Osteoblast (primary cell): Measurements from ENCODE around the gene NR2F1. TPM values are rescaled to one million over a fixed set of nuclear protein-coding genes. Genes with fewer than 3 reads are reported as not detected.

Experiments
- DNase-seq: peaks from one replicate; pipeline ENCODE4 v3.0.0; 2011; ENCODE audit warnings: low spot score, mixed read lengths; ENCODE audit not compliant: insufficient read length; ENCODE audit errors: missing footprints
- H2AFZ ChIP-seq: 2 replicates; pipeline ENCODE4 v1.6.0; 2011; ENCODE audit warnings: mild to moderate bottlenecking, low read length
- H3K27ac ChIP-seq: 2 replicates; pipeline ENCODE4 v1.5.1; 2011; ENCODE audit warnings: mild to moderate bottlenecking, low read depth, low read length, moderate library complexity
- H3K27me3 ChIP-seq: 2 replicates; pipeline ENCODE4 v1.6.0; 2012; ENCODE audit warnings: mild to moderate bottlenecking, control low read depth, inconsistent platforms, low read length, moderate library complexity; ENCODE audit not compliant: insufficient read depth
- H3K36me3 ChIP-seq: 2 replicates; pipeline ENCODE4 v1.5.1; 2011; ENCODE audit warnings: mild to moderate bottlenecking, low read length, control low read depth, moderate library complexity; ENCODE audit not compliant: insufficient read depth
- H3K4me1 ChIP-seq: 2 replicates; pipeline ENCODE4 v1.5.1; 2011; ENCODE audit warnings: mild to moderate bottlenecking, low read length, control low read depth, moderate library complexity; ENCODE audit not compliant: insufficient read depth
- H3K4me2 ChIP-seq: 2 replicates; pipeline ENCODE4 v1.6.0; 2011; ENCODE audit warnings: mild to moderate bottlenecking, low read length; ENCODE audit not compliant: insufficient read depth
- H3K4me3 ChIP-seq: fragments of 200-600 bp; sonication (generic); 3 replicates; pipeline ENCODE4 v1.5.1; 2012; ENCODE audit warnings: mild to moderate bottlenecking, low read length, inconsistent platforms; ENCODE audit not compliant: insufficient read depth
- H3K79me2 ChIP-seq: 2 replicates; pipeline ENCODE4 v1.6.0; 2012; ENCODE audit warnings: mild to moderate bottlenecking, low read length, control low read depth, inconsistent platforms; ENCODE audit not compliant: insufficient read depth
- H3K9me3 ChIP-seq: 2 replicates; pipeline ENCODE4 v1.5.1; 2011; ENCODE audit warnings: low read depth, low read length, control low read depth
- H4K20me1 ChIP-seq: 2 replicates; pipeline ENCODE4 v1.6.0; 2012; ENCODE audit warnings: mild to moderate bottlenecking, low read length, control low read depth; ENCODE audit not compliant: insufficient read depth
- total RNA-seq: library from RNA; depleted of rRNA; stranded (reverse); fragments of >200 nt; gene quantifications from 2 replicates; pipeline ENCODE4 v1.2.3, GENCODE V29; 2012
- TF ChIP-seq, protein P1 (sequence below): IDR thresholded peaks from 2 replicates; pipeline ENCODE4 v1.5.1; 2011; ENCODE audit warnings: mild to moderate bottlenecking, low read depth, low read length, moderate library complexity; ENCODE audit errors: extremely low read depth

NR2F1 gene
- total RNA-seq, 1 donor, result 7.2 TPM

DNA sequence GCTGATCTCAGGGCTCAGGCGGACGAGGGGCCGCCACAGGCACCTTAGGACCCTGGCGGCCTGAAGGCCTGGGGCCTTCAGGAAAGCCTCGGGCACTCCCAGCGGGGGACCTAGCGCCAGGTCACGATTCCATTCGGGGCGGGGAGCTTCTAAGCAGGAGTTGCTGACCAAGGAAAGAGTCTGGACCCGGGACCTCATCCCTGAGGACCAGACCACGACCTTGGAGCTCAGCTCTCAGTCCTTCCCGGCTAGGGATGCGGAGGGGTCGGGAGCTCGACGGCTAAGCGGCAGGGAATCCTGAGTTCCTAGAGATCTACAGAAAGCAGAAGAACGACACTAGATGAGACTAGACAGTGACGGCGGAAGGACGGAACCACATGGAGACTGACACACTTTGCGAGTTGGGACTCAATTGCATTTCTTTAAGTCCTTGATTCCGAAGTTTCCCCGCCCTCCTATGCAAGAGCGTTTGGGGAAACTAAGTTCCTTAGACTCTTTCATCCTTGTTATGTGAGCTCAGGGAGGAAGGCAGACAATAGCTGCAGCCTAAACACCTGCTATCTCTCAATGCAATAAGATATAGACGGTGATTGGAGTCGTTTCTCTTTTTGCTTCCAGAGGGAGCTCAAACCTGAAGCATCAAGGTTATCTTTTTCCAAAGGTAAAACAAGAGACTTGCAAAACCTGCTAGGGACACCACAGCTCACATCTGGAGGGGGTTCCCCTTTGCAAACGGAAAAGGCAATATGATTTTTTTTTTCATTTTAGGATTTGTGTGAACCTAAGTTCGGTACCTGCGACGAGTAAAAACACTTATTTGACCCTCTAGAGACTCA lies 11.7 kb upstream of the NR2F1 start:
- H3K27ac ChIP-seq, result no peak overlapping the region
- peaks cover 5% of the 10 kb centered on the region for H4K20me1 ChIP-seq
- no peaks in the 10 kb centered on the region for H3K9me3 ChIP-seq
- TF ChIP-seq, protein P1, sequence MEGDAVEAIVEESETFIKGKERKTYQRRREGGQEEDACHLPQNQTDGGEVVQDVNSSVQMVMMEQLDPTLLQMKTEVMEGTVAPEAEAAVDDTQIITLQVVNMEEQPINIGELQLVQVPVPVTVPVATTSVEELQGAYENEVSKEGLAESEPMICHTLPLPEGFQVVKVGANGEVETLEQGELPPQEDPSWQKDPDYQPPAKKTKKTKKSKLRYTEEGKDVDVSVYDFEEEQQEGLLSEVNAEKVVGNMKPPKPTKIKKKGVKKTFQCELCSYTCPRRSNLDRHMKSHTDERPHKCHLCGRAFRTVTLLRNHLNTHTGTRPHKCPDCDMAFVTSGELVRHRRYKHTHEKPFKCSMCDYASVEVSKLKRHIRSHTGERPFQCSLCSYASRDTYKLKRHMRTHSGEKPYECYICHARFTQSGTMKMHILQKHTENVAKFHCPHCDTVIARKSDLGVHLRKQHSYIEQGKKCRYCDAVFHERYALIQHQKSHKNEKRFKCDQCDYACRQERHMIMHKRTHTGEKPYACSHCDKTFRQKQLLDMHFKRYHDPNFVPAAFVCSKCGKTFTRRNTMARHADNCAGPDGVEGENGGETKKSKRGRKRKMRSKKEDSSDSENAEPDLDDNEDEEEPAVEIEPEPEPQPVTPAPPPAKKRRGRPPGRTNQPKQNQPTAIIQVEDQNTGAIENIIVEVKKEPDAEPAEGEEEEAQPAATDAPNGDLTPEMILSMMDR, result no peak
- no peak overlapping the region for H3K4me2 ChIP-seq
- peaks cover 3% of the 10 kb centered on the region for H3K36me3 ChIP-seq
- no peaks in the 10 kb centered on the region for H3K27me3 ChIP-seq
- H3K4me1 ChIP-seq, result no peaks in the 10 kb centered on the region
- H2AFZ ChIP-seq, result no peak overlapping the region
- no peak overlapping the region for H3K4me3 ChIP-seq
- H3K79me2 ChIP-seq, result peaks cover 70% of the 10 kb centered on the region
- DNase-seq, result peak; percentile 87

- no peak overlapping the region for H2AFZ ChIP-seq
- no peak overlapping the region for H3K27ac ChIP-seq
- peaks cover 5% of the 10 kb centered on the region for H4K20me1 ChIP-seq
- H3K79me2 ChIP-seq, result peaks cover 70% of the 10 kb centered on the region
- TF ChIP-seq, protein P1, result no peak
- H3K4me1 ChIP-seq, result no peaks in the 10 kb centered on the region
- peak; percentile 62 for DNase-seq
- peak overlapping the region; percentile 63 for H3K4me2 ChIP-seq
- no peaks in the 10 kb centered on the region for H3K27me3 ChIP-seq
- H3K9me3 ChIP-seq, result no peaks in the 10 kb centered on the region
- peak overlapping the region; percentile 54 for H3K4me3 ChIP-seq
- H3K36me3 ChIP-seq, result peaks cover 3% of the 10 kb centered on the region
Observed at GRCh38 chr5:93572101-93572607, 10.9 kb upstream of the NR2F1 start.

GRCh38 chr5:93572608-93573353 lies 10.2 kb upstream of the NR2F1 start:
- peak; percentile 78 for DNase-seq
- Histone ChIP-seq H4K20me1 (peaks cover 5% of the 10 kb centered on the region), H3K79me2 (peaks cover 70% of the 10 kb centered on the region)

More at GRCh38 chr5:93572608-93573353, 10.2 kb upstream of the NR2F1 start:
- Histone ChIP-seq H3K4me2 (peak overlapping the region; percentile 63), H3K4me3 (peak overlapping the region; percentile 54), H3K27ac (no peak overlapping the region), H3K4me1 (no peaks in the 10 kb centered on the region), H3K9me3 (no peaks in the 10 kb centered on the region), H2AFZ (peak overlapping the region; percentile 39), H3K27me3 (no peaks in the 10 kb centered on the region), H3K36me3 (peaks cover 3% of the 10 kb centered on the region)
- TF ChIP-seq, protein P1, result no peak
